ENCODE results near the gene GPATCH4.

GPATCH4 gene

DNA sequence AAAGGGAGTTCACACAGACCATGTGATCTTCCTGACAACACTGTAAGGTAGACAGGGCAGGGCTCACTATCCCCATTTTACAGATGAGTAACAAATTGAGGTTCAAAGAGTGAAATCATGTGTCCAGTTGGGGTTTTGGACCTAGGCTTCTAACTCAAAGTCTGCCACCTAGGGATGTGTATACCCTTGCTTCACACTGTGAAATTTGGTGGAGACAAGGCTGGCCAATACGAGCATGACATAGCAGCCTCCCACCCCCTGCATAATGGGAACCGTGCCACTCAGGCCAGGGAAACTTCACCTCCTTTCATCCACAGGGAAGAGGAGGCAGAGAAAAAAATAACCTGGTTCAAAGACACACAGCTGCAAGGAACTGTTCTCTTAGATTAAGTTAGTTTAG, 35.8 kb downstream of the GPATCH4 start:
- no peak for ATAC-seq
- no peak for TF ChIP-seq OSR1 (CRISPR knock-in tag; IDR thresholded peaks at IDR 0.05)

DNA sequence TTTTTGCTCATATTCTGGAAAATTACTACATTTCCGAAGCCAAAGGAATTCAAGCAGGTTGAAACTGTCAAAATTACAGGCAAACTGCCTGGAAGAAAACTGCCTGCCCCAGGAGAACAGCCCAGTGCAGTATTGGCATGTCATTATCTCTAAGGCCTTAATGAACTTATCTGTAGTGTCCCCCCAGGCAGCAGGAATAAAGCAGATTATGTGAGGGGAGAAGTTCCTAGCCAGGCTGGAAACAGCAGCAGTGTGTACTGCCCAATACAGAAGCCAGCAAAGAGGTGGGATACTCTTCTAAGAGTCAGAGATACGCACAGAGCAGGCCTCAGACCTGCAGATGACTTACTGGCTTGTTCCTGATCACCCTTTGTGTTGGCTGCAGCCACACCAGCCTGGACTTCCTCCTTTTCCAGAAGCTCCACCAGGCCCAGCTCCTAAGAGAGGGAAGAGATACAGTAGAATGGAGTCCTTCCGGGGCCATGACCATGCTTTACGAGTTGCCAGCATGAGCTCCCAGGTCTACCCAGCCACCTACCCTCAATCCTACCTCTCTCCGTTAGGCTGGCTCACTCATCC, 40.6 kb downstream of the GPATCH4 start:
- ATAC-seq, result no peak; the same call in 2 of the 3 replicates
- TF ChIP-seq OSR1 (CRISPR knock-in tag; IDR thresholded peaks at IDR 0.05), result no peak
- no peak for TF ChIP-seq ISL1 (CRISPR knock-in tag; IDR thresholded peaks at IDR 0.05)
- TF ChIP-seq ARNTL (CRISPR knock-in tag; IDR thresholded peaks at IDR 0.05; ENCODE audit: borderline replicate concordance, low read depth), result no peak
- TF ChIP-seq ZNF565 (CRISPR knock-in tag; conservative IDR thresholded peaks at IDR 0.05; ENCODE audit: low read depth), result no peak
- TF ChIP-seq, protein P1, sequence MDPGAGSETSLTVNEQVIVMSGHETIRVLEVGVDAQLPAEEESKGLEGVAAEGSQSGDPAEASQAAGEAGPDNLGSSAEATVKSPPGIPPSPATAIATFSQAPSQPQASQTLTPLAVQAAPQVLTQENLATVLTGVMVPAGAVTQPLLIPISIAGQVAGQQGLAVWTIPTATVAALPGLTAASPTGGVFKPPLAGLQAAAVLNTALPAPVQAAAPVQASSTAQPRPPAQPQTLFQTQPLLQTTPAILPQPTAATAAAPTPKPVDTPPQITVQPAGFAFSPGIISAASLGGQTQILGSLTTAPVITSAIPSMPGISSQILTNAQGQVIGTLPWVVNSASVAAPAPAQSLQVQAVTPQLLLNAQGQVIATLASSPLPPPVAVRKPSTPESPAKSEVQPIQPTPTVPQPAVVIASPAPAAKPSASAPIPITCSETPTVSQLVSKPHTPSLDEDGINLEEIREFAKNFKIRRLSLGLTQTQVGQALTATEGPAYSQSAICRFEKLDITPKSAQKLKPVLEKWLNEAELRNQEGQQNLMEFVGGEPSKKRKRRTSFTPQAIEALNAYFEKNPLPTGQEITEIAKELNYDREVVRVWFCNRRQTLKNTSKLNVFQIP (CRISPR knock-in tag; IDR thresholded peaks at IDR 0.05; ENCODE audit: borderline replicate concordance, low read depth), result no peak
- TF ChIP-seq ZFP30 (CRISPR knock-in tag; IDR thresholded peaks at IDR 0.05), result no peak
- no peak for TF ChIP-seq GLIS3 (CRISPR knock-in tag; IDR thresholded peaks at IDR 0.05)
- TF ChIP-seq ZNF8 (CRISPR knock-in tag; IDR thresholded peaks at IDR 0.05), result no peak

DNA sequence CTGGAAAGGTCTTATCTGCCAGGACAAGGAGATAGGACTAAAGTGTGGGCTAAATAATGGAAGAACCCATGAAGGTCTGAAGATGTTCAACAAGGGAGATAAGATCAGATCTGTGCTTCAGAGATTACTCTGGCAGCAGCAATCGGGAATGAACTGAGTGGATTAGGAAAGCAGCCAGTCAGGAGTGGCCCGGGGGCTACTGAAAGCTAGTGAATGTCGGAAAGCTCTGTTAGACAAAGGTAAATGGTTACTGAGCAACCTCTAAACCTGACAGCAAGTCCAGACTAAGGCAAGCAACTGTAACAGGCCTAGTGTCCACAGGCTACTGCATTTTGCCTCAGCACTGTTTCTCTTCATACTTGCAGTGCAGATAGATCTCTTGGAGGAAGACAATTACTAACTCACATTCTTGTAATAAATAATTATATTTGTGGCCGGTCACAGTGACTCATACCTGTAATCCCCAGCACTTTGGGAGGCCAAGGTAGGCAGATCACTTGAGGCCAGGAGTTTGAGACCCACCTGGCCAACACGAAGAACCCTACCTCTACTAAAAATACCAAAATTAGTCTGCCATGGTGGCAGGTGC, 41.4 kb downstream of the GPATCH4 start:
- ATAC-seq, result no peak
- TF ChIP-seq ZNF70 (CRISPR knock-in tag; IDR thresholded peaks at IDR 0.05), result no peak
- TF ChIP-seq ZFP3 (CRISPR knock-in tag; IDR thresholded peaks at IDR 0.05), result no peak
- TF ChIP-seq TOX (CRISPR knock-in tag; IDR thresholded peaks at IDR 0.05; ENCODE audit: borderline replicate concordance), result no peak
- TF ChIP-seq TCF4 (CRISPR knock-in tag; IDR thresholded peaks at IDR 0.05; ENCODE audit: borderline replicate concordance), result no peak
- no peak for TF ChIP-seq ARNTL (CRISPR knock-in tag; IDR thresholded peaks at IDR 0.05; ENCODE audit: borderline replicate concordance, low read depth)
- TF ChIP-seq ZNF8 (CRISPR knock-in tag; IDR thresholded peaks at IDR 0.05), result no peak
- TF ChIP-seq ESRRG (CRISPR knock-in tag; IDR thresholded peaks at IDR 0.05), result no peak
- TF ChIP-seq, protein P2, sequence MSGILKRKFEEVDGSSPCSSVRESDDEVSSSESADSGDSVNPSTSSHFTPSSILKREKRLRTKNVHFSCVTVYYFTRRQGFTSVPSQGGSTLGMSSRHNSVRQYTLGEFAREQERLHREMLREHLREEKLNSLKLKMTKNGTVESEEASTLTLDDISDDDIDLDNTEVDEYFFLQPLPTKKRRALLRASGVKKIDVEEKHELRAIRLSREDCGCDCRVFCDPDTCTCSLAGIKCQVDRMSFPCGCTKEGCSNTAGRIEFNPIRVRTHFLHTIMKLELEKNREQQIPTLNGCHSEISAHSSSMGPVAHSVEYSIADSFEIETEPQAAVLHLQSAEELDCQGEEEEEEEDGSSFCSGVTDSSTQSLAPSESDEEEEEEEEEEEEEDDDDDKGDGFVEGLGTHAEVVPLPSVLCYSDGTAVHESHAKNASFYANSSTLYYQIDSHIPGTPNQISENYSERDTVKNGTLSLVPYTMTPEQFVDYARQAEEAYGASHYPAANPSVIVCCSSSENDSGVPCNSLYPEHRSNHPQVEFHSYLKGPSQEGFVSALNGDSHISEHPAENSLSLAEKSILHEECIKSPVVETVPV (CRISPR knock-in tag; IDR thresholded peaks at IDR 0.05), result no peak
- no peak for TF ChIP-seq RARB (CRISPR knock-in tag; IDR thresholded peaks at IDR 0.05)
- TF ChIP-seq ZFP30 (CRISPR knock-in tag; IDR thresholded peaks at IDR 0.05), result no peak

DNA sequence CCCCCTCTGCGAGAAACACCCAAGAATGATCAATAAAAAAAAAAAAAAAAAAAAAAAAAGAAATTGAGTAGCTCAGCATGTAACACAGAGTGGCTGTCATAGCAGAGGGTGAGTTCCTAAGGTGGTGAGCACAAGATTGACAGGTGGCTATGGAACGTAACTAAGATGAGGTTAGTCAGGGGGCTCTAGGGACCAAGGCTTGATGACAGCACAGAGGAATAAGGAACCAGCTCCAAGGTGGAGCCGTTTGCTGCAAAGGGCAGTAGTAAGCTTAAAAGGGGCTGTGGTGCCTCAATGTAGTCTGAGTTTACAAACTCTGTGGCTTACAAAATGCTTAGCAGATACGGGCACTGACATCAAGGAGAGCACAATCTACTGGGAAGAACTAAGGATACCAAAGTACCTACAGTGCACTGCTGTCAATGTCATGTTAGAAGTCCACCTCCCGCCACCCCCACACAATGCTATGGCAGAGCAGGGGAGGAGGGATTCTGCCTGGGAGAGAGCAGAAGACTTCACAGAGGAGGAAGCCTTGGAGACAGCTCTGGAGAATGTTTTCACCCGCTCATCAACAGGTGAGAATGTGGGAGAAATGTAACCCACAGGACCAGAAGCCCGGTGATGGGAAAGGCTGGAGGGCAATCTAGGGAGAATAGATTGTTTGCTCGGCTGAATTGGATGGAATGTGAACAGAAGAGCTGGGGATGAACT, 42.0 kb downstream of the GPATCH4 start:
- ATAC-seq, result no peak
- TF ChIP-seq PPARA (CRISPR knock-in tag; IDR thresholded peaks at IDR 0.05; ENCODE audit: borderline replicate concordance) (no peak), ZNF70 (CRISPR knock-in tag; IDR thresholded peaks at IDR 0.05) (no peak), TOX (CRISPR knock-in tag; IDR thresholded peaks at IDR 0.05; ENCODE audit: borderline replicate concordance) (no peak), ARNTL (CRISPR knock-in tag; IDR thresholded peaks at IDR 0.05; ENCODE audit: borderline replicate concordance, low read depth) (no peak), CSDC2 (CRISPR knock-in tag; IDR thresholded peaks at IDR 0.05) (no peak), TCF4 (CRISPR knock-in tag; IDR thresholded peaks at IDR 0.05; ENCODE audit: borderline replicate concordance) (no peak), ISL1 (CRISPR knock-in tag; IDR thresholded peaks at IDR 0.05) (no peak), ZFP3 (CRISPR knock-in tag; IDR thresholded peaks at IDR 0.05) (no peak), RARB (CRISPR knock-in tag; IDR thresholded peaks at IDR 0.05) (no peak), ZNF565 (CRISPR knock-in tag; conservative IDR thresholded peaks at IDR 0.05; ENCODE audit: low read depth) (no peak), ZFP30 (CRISPR knock-in tag; IDR thresholded peaks at IDR 0.05) (no peak), ESRRG (CRISPR knock-in tag; IDR thresholded peaks at IDR 0.05) (no peak)
- TF ChIP-seq, protein P3, sequence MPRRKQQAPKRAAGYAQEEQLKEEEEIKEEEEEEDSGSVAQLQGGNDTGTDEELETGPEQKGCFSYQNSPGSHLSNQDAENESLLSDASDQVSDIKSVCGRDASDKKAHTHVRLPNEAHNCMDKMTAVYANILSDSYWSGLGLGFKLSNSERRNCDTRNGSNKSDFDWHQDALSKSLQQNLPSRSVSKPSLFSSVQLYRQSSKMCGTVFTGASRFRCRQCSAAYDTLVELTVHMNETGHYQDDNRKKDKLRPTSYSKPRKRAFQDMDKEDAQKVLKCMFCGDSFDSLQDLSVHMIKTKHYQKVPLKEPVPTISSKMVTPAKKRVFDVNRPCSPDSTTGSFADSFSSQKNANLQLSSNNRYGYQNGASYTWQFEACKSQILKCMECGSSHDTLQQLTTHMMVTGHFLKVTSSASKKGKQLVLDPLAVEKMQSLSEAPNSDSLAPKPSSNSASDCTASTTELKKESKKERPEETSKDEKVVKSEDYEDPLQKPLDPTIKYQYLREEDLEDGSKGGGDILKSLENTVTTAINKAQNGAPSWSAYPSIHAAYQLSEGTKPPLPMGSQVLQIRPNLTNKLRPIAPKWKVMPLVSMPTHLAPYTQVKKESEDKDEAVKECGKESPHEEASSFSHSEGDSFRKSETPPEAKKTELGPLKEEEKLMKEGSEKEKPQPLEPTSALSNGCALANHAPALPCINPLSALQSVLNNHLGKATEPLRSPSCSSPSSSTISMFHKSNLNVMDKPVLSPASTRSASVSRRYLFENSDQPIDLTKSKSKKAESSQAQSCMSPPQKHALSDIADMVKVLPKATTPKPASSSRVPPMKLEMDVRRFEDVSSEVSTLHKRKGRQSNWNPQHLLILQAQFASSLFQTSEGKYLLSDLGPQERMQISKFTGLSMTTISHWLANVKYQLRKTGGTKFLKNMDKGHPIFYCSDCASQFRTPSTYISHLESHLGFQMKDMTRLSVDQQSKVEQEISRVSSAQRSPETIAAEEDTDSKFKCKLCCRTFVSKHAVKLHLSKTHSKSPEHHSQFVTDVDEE (CRISPR knock-in tag; IDR thresholded peaks at IDR 0.05), result no peak
- TF ChIP-seq, protein P4, sequence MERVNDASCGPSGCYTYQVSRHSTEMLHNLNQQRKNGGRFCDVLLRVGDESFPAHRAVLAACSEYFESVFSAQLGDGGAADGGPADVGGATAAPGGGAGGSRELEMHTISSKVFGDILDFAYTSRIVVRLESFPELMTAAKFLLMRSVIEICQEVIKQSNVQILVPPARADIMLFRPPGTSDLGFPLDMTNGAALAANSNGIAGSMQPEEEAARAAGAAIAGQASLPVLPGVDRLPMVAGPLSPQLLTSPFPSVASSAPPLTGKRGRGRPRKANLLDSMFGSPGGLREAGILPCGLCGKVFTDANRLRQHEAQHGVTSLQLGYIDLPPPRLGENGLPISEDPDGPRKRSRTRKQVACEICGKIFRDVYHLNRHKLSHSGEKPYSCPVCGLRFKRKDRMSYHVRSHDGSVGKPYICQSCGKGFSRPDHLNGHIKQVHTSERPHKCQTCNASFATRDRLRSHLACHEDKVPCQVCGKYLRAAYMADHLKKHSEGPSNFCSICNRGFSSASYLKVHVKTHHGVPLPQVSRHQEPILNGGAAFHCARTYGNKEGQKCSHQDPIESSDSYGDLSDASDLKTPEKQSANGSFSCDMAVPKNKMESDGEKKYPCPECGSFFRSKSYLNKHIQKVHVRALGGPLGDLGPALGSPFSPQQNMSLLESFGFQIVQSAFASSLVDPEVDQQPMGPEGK (CRISPR knock-in tag; IDR thresholded peaks at IDR 0.05; ENCODE audit: borderline replicate concordance), result no peak
- TF ChIP-seq, protein P1 (CRISPR knock-in tag; IDR thresholded peaks at IDR 0.05; ENCODE audit: borderline replicate concordance, low read depth), result no peak
- TF ChIP-seq, protein P5, sequence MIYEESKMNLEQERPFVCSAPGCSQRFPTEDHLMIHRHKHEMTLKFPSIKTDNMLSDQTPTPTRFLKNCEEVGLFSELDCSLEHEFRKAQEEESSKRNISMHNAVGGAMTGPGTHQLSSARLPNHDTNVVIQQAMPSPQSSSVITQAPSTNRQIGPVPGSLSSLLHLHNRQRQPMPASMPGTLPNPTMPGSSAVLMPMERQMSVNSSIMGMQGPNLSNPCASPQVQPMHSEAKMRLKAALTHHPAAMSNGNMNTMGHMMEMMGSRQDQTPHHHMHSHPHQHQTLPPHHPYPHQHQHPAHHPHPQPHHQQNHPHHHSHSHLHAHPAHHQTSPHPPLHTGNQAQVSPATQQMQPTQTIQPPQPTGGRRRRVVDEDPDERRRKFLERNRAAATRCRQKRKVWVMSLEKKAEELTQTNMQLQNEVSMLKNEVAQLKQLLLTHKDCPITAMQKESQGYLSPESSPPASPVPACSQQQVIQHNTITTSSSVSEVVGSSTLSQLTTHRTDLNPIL (CRISPR knock-in tag; IDR thresholded peaks at IDR 0.05; ENCODE audit: low read depth), result no peak
